ENCODE data around the gene EIPR1. TPM values are rescaled to one million over a fixed set of nuclear protein-coding genes. Genes with fewer than 3 reads are reported as not detected.

Gene EIPR1
- total and polyA plus RNA-seq, 10 of the 15 experiments (the other 5 are each of a cell fraction or from before 2014, with no cell fraction given): 23.6 to 61.2 (median 42.2) TPM

DNA sequence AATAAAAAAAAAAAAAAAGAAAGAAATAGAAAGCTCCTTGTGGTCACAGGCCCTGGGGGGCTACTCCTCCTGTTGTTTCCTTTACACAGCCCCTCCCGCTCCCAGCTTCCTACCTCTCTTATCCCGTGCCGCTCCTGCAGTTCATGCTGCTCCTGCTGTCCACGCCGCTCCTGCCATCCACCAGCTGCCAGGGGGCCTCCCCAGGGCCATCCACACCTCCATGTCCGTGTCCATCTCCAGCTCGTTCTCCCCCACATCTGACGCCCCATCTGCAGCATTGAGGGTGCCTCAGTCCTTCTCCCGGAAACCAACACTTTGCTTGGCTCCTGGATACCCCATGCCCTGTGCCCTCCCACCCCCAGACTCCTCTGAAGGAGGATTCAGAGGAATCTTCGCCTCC lies 191.7 kb downstream of the EIPR1 start:
- no peak for ATAC-seq
- RAD21 ChIA-PET (ENCODE audit: unreplicated experiment): no interaction called here
- CTCF ChIA-PET: no interaction called here
- no peak overlapping the region for H3K4me3 ChIP-seq
- H2AFZ ChIP-seq (ENCODE audit: control insufficient read depth, low read depth, low read length): no peak overlapping the region
- no peaks in the 10 kb centered on the region for H3K79me2 ChIP-seq (ENCODE audit: control insufficient read depth, insufficient read depth, low read length)
- H3K4me1 ChIP-seq (ENCODE audit: control insufficient read depth, insufficient read depth, low read length): no peaks in the 10 kb centered on the region
- in situ Hi-C loops (cut with MboI): no loop called here
- SMC1A ChIA-PET (ENCODE audit: uncharacterized antibody, unreplicated experiment): no interaction called here
- no peak overlapping the region for H3K27ac ChIP-seq (ENCODE audit: control insufficient read depth, insufficient read depth)
- peaks cover 0 to 3% of the 10 kb centered on the region in 2 experiments; a peak in 3 of 4 replicates for H3K36me3 ChIP-seq (ENCODE audit: control insufficient read depth in 2 of 2, insufficient read depth in 2 of 2, low read length in 1 of 2)
- POLR2A ChIA-PET: no interaction called here
- H3K9ac ChIP-seq (ENCODE audit: control insufficient read depth, insufficient read depth, low read length): no peak overlapping the region
- no peaks in the 10 kb centered on the region for H3K27me3 ChIP-seq (replicated peaks in 1 of 2; ENCODE audit: control insufficient read depth in 2 of 2, insufficient read depth in 2 of 2, low read length in 1 of 2)
- DNase-seq (ENCODE audit: low read depth, low spot score): no peak
- no TSS peak for BruUV-seq (replicated peaks)
- 98% methylated on average over 10 of the region's 10 CpGs for WGBS (ENCODE audit: insufficient coverage, insufficient replicate concordance, low lambda C conversion rate, missing lambda C conversion rate)
- peaks cover under 1% of the 10 kb centered on the region; the same call in 1 of the 3 replicates for H3K9me3 ChIP-seq (replicated peaks; ENCODE audit: control insufficient read depth, insufficient read depth, low read length)
- H4K20me1 ChIP-seq (ENCODE audit: control insufficient read depth, insufficient read depth): no peaks in the 10 kb centered on the region
- FAIRE-seq: no peak
- TF ChIP-seq HDAC2 (IDR thresholded peaks at IDR 0.05) (no peak), RUNX3 (IDR thresholded peaks at IDR 0.05; ENCODE audit: low read length) (no peak), DPF2 (IDR thresholded peaks at IDR 0.05) (no peak), SIN3A (IDR thresholded peaks at IDR 0.05; ENCODE audit: low read depth, low read length) (no peak), BACH1 (IDR thresholded peaks at IDR 0.05; ENCODE audit: borderline replicate concordance) (no peak), IKZF1 (conservative IDR thresholded peaks at IDR 0.05) (no peak), SUZ12 (IDR thresholded peaks at IDR 0.05; ENCODE audit: unreplicated experiment) (no peak), CREB1 (IDR thresholded peaks at IDR 0.05; ENCODE audit: low read depth) (no peak), ETV6 (conservative IDR thresholded peaks at IDR 0.05 in 1 of 2, IDR thresholded peaks at IDR 0.05 in 1 of 2; ENCODE audit: borderline replicate concordance in 1 of 2, low read depth in 1 of 2) (no peak), NR2C1 (IDR thresholded peaks at IDR 0.05) (no peak), CHD1 (IDR thresholded peaks at IDR 0.05; ENCODE audit: low read depth, low read length) (no peak), MXI1 (IDR thresholded peaks at IDR 0.05; ENCODE audit: low read depth, low read length) (no peak), BCL11A (IDR thresholded peaks at IDR 0.05; ENCODE audit: low read depth, low read length) (no peak), NR2C2 (IDR thresholded peaks at IDR 0.05; ENCODE audit: borderline replicate concordance, control insufficient read depth, insufficient read length, low read depth) (no peak), NFYB (IDR thresholded peaks at IDR 0.05; ENCODE audit: insufficient read depth, low read depth, low read length) (no peak), SIX5 (IDR thresholded peaks at IDR 0.05; ENCODE audit: low read depth, low read length, severe bottlenecking) (no peak), SREBF1 (IDR thresholded peaks at IDR 0.05; ENCODE audit: low read length) (no peak), PML (IDR thresholded peaks at IDR 0.05; ENCODE audit: low read length) (no peak)
- TF ChIP-seq, protein P1, sequence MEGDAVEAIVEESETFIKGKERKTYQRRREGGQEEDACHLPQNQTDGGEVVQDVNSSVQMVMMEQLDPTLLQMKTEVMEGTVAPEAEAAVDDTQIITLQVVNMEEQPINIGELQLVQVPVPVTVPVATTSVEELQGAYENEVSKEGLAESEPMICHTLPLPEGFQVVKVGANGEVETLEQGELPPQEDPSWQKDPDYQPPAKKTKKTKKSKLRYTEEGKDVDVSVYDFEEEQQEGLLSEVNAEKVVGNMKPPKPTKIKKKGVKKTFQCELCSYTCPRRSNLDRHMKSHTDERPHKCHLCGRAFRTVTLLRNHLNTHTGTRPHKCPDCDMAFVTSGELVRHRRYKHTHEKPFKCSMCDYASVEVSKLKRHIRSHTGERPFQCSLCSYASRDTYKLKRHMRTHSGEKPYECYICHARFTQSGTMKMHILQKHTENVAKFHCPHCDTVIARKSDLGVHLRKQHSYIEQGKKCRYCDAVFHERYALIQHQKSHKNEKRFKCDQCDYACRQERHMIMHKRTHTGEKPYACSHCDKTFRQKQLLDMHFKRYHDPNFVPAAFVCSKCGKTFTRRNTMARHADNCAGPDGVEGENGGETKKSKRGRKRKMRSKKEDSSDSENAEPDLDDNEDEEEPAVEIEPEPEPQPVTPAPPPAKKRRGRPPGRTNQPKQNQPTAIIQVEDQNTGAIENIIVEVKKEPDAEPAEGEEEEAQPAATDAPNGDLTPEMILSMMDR (IDR thresholded peaks at IDR 0.05 in 2 of 3, conservative IDR thresholded peaks at IDR 0.05 in 1 of 3; ENCODE audit: control insufficient read depth in 2 of 3, extremely low read depth in 1 of 3, insufficient read depth in 1 of 3, low read depth in 3 of 3, low read length in 3 of 3): no peak
- TF ChIP-seq, protein P2, sequence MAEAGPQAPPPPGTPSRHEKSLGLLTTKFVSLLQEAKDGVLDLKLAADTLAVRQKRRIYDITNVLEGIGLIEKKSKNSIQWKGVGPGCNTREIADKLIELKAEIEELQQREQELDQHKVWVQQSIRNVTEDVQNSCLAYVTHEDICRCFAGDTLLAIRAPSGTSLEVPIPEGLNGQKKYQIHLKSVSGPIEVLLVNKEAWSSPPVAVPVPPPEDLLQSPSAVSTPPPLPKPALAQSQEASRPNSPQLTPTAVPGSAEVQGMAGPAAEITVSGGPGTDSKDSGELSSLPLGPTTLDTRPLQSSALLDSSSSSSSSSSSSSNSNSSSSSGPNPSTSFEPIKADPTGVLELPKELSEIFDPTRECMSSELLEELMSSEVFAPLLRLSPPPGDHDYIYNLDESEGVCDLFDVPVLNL (IDR thresholded peaks at IDR 0.05; ENCODE audit: low read depth, low read length): no peak
- intact Hi-C loops (cut with micrococcal nuclease; ENCODE audit: unreplicated experiment): no loop called here
- H3K4me2 ChIP-seq (ENCODE audit: control insufficient read depth, insufficient read depth): no peak overlapping the region
